ENCODE data around the gene SLC34A1. TPM values are rescaled to one million over a fixed set of nuclear protein-coding genes. Genes with fewer than 3 reads are reported as not detected.

The SLC34A1 gene
- polyA plus RNA-seq, 4 donors, result 0.01 to 0.07 TPM; not detected in 2

DNA sequence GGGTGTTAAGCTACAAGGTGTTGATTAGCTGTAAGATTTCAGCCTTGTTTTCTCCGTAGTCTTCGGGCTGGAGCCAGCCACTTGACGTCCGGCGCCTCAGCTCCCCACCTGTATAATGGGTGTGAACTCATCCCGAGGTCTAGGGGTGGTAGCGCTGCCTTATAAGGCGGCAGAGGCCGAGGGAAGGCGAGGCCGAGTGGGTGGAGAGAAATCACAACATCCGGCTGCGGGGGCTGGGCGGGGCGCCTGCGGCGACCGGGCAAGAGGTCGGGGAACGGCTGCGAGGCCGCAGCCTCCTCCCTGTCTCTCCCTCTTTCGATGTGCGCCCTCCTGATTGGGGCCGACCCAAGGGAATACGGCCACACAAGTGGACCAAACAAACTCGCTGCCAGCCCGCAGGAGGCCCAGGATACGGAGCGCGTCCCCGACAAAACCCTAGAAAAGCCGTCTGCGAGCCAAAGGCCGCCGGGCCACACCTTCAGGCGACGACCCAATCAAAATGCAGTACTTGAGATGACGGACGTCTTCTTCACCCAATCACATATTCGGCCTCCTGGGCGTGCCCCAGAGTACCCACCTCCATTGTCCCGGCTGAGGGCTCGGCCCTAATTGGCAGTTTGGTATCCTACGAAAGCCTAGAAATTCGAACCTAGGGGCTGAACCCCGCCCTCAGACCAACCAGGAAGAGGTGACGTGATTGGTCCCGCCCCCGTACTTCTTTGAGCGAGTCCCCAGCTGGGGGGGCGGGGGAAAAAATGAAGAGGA, 41.7 kb downstream of the SLC34A1 start:
- peaks cover 0 to 20% (median 0%) of the 10 kb centered on the region in 3 donors for H3K36me3 ChIP-seq (ENCODE audit: control insufficient read depth in 3 of 3, insufficient read depth in 2 of 3, low read depth in 1 of 3, low read length in 3 of 3)
- peak overlapping the region in 2 of 3 donors; percentile 41 to 54 for H3K4me3 ChIP-seq (ENCODE audit: low read depth in 1 of 3, low read length in 3 of 3)
- no peaks in the 10 kb centered on the region for H3K27me3 ChIP-seq (ENCODE audit: control insufficient read depth in 3 of 3, insufficient read depth in 3 of 3, low read length in 3 of 3)
- peak; percentile 100 for DNase-seq
- 0% methylated on average over 44 to 52 of the region's 52 CpGs for WGBS, 3 donors
- no peaks in the 10 kb centered on the region for H3K9me3 ChIP-seq (ENCODE audit: control insufficient read depth in 2 of 2, insufficient read depth in 1 of 2, low read depth in 1 of 2, low read length in 1 of 2)
- H3K27ac ChIP-seq (ENCODE audit: low read depth in 1 of 3, low read length in 2 of 3), result peak overlapping the region; percentile 88 to 100 (median 92)
- FAIRE-seq, result peak; percentile 53
- H3K4me1 ChIP-seq (ENCODE audit: control insufficient read depth in 3 of 3, insufficient read depth in 2 of 3, low read depth in 1 of 3, low read length in 2 of 3), result peaks cover 0 to 23% (median 13%) of the 10 kb centered on the region in 3 donors

DNA sequence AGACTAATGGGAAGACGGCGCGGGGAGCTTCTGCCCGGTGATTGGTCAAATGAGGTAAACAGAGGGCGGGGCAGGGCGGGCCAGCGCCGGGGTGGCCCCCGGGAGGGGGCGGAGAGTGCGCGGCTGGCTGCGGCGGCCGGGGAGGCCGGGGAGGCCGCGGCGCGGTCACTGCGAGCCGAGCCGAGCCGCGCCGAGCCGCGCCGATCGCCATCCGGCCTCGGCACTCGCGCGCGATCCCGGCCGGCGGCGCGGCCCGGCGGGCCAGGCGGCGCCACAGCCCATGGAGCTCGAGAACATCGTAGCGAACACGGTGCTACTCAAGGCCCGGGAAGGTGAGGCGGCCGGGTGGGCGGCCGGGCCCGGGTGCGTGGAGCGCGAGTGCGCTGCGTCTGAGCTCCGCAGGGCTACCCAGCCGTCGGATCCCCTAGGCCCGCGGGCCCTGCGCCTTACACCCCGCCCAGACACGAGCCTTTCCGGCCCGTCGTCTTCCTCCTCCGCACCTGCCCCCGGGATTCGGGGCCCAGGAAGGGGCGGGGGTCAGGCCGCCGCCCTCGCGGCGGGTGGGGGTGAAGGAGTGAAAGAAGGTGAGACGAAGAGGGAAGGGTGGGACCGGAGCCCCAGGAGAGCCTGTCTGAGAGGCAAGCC, 42.5 kb downstream of the SLC34A1 start, which contains the start of gene GRK6:
GRK6 (plus strand) TSS at position 111 of the 645 bp plus-strand sequence; CDS start at position 281, 170 bp downstream.
- H3K27ac ChIP-seq (ENCODE audit: low read depth in 1 of 3, low read length in 2 of 3), result peak within 1 kb of the TSS; percentile 88 to 100 (median 92)
- H3K4me1 ChIP-seq (ENCODE audit: control insufficient read depth in 3 of 3, insufficient read depth in 2 of 3, low read depth in 1 of 3, low read length in 2 of 3), result peaks cover 0 to 23% (median 13%) of the 10 kb centered on the region in 3 donors
- H3K9me3 ChIP-seq (ENCODE audit: control insufficient read depth in 2 of 2, insufficient read depth in 1 of 2, low read depth in 1 of 2, low read length in 1 of 2), result no peaks in the 10 kb centered on the region
- WGBS, 3 donors, result 0 to 1% (median 0%) methylated on average over 36 to 82 of the region's 82 CpGs
- DNase-seq, result peak; percentile 65 to 79
- H3K27me3 ChIP-seq (ENCODE audit: control insufficient read depth in 3 of 3, insufficient read depth in 3 of 3, low read length in 3 of 3), result no peaks in the 10 kb centered on the region
- H3K36me3 ChIP-seq (ENCODE audit: control insufficient read depth in 3 of 3, insufficient read depth in 2 of 3, low read depth in 1 of 3, low read length in 3 of 3), result peaks cover 0 to 27% (median 0%) of the 10 kb centered on the region in 3 donors
- FAIRE-seq, result no peak
- peak within 1 kb of the TSS; percentile 70 to 90 (median 84) for H3K4me3 ChIP-seq (ENCODE audit: low read depth in 1 of 3, low read length in 3 of 3)

DNA sequence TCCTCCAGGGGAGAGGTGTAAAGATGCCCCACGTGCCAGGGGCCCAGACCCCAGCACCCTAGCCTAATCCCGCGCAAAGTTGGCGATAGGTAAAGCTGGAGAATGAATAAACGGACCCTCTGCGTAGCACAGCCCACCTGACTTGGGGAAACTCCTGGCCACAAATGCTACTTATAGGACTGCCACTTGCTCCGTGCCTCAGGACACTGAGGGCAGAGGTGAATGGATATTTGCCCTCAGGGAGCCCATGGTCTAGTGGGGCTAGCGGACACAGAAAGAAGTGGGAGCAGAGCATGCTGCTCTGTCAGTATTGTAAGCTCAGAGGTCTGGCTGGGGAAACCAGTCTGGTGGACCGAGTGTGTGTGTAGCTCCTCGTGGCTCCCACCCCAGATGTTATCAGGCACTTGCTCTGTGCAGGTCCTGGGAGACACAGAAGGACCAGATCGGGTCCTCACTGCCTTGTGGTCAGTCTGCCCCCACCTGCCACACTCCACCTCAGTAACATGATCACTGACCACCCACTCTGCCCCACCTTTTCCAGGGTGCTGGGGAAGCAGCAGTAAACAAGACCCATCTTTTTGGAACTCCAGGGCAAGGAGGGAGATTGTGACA, 43.1 kb downstream of the SLC34A1 start:
- H3K4me3 ChIP-seq (ENCODE audit: low read depth in 1 of 3, low read length in 3 of 3), result peak overlapping the region; percentile 70 to 90 (median 84)
- peaks cover 0 to 23% (median 13%) of the 10 kb centered on the region in 3 donors for H3K4me1 ChIP-seq (ENCODE audit: control insufficient read depth in 3 of 3, insufficient read depth in 2 of 3, low read depth in 1 of 3, low read length in 2 of 3)
- H3K36me3 ChIP-seq (ENCODE audit: control insufficient read depth in 3 of 3, insufficient read depth in 2 of 3, low read depth in 1 of 3, low read length in 3 of 3), result peaks cover 1 to 33% (median 2%) of the 10 kb centered on the region in 3 donors
- H3K27ac ChIP-seq (ENCODE audit: low read depth in 1 of 3, low read length in 2 of 3), result peak overlapping the region; percentile 59 to 98 (median 88)
- no peaks in the 10 kb centered on the region for H3K27me3 ChIP-seq (ENCODE audit: control insufficient read depth in 3 of 3, insufficient read depth in 3 of 3, low read length in 3 of 3)
- DNase-seq (no peak), FAIRE-seq (no peak)
- WGBS, 3 donors, result 6 to 9% (median 8%) methylated on average over 10 to 11 of the region's 11 CpGs
- H3K9me3 ChIP-seq (ENCODE audit: control insufficient read depth in 2 of 2, insufficient read depth in 1 of 2, low read depth in 1 of 2, low read length in 1 of 2), result no peaks in the 10 kb centered on the region

DNA sequence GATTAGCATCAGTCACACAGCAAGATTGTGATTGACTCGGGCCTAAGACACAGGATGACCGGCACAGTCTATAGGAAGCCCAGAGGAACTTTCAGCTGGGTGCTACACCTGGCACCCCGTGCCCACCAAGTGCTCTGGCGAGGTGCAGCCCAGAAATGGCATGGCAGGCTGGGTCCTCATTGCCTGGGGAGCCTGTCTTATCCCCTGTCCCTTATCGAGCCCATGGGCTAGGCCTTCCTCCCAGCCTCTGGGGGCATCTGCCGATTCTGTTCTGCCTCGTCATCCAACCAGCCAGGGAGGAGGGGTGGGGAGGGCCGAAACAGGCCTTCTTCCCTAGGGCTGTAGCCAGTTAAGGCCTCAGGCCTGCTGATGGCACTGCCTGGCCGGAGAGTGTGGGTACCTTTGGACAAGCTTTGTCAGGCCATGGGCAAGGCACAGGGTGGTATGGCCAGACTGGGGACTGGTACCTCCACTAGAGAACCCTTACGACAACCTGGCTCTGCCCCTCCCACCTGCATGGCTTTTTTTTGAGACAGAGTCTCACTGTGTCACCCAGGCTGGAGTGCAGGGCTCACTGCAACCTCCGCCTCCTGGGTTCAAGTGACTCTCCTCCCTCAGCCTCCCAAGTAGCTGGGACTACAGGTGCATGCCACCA, 43.8 kb downstream of the SLC34A1 start:
- no peak for DNase-seq
- Histone ChIP-seq H3K4me1 (ENCODE audit: control insufficient read depth in 3 of 3, insufficient read depth in 2 of 3, low read depth in 1 of 3, low read length in 2 of 3) (peaks cover 0 to 23% (median 13%) of the 10 kb centered on the region in 3 donors), H3K4me3 (ENCODE audit: low read depth in 1 of 3, low read length in 3 of 3) (peak overlapping the region in 2 of 3 donors; percentile 40 to 90), H3K9me3 (ENCODE audit: control insufficient read depth in 2 of 2, insufficient read depth in 1 of 2, low read depth in 1 of 2, low read length in 1 of 2) (no peaks in the 10 kb centered on the region), H3K27ac (ENCODE audit: low read depth in 1 of 3, low read length in 2 of 3) (peak overlapping the region in 2 of 3 donors; percentile 6 to 98), H3K36me3 (ENCODE audit: control insufficient read depth in 3 of 3, insufficient read depth in 2 of 3, low read depth in 1 of 3, low read length in 3 of 3) (peaks cover 4 to 40% (median 5%) of the 10 kb centered on the region in 3 donors), H3K27me3 (ENCODE audit: control insufficient read depth in 3 of 3, insufficient read depth in 3 of 3, low read length in 3 of 3) (no peaks in the 10 kb centered on the region)
- 64 to 68% (median 64%) methylated on average over 11 of the region's 11 CpGs for WGBS, 3 donors
- no peak for FAIRE-seq

DNA sequence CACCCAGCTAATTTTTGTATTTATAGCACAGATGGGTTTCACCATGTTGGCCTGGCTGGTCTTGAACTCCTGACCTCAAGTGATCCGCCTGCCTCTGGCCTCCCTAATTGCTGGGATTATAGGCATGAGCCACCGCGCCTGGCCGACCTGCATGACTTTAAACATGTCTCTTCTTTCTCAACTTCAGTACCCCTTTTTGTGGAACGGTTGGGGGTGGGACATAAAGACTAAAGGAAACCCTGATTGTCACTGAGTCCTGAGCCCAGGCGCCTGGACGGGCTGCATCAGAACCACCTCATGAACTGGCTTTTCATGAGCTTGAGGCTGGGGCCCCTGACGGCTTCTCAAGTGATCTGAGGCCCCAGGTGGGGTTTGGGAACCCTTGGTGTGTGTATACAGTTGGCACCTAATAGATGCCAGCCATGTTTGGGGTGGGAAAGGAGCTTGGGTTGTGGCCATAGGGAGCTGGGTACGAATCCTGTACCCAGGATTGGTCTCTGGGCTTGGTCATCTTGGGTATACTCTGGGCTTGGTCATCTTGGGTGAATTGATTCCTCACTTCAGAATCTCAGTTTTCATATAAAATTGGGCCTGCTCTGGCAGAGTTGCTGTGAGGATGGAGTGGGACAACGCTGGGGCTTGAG, 44.5 kb downstream of the SLC34A1 start:
- WGBS, 3 donors, result 74 to 83% (median 76%) methylated on average over 10 of the region's 10 CpGs
- peaks cover 5 to 47% (median 6%) of the 10 kb centered on the region in 3 donors for H3K36me3 ChIP-seq (ENCODE audit: control insufficient read depth in 3 of 3, insufficient read depth in 2 of 3, low read depth in 1 of 3, low read length in 3 of 3)
- H3K9me3 ChIP-seq (ENCODE audit: control insufficient read depth in 2 of 2, insufficient read depth in 1 of 2, low read depth in 1 of 2, low read length in 1 of 2), result no peaks in the 10 kb centered on the region
- H3K27ac ChIP-seq (ENCODE audit: low read depth in 1 of 3, low read length in 2 of 3), result peak overlapping the region in 2 of 3 donors; percentile 15 to 77
- DNase-seq (no peak), FAIRE-seq (no peak)
- no peak overlapping the region for H3K4me3 ChIP-seq (ENCODE audit: low read depth in 1 of 3, low read length in 3 of 3)
- peaks cover 0 to 23% (median 13%) of the 10 kb centered on the region in 3 donors for H3K4me1 ChIP-seq (ENCODE audit: control insufficient read depth in 3 of 3, insufficient read depth in 2 of 3, low read depth in 1 of 3, low read length in 2 of 3)
- no peaks in the 10 kb centered on the region for H3K27me3 ChIP-seq (ENCODE audit: control insufficient read depth in 3 of 3, insufficient read depth in 3 of 3, low read length in 3 of 3)

GRCh38 chr5:177429248-177430040, 45.2 kb downstream of the SLC34A1 start:
- H3K4me3 ChIP-seq (ENCODE audit: low read depth in 1 of 3, low read length in 3 of 3), result no peak overlapping the region
- WGBS, 3 donors, result 68 to 82% (median 80%) methylated on average over 6 of the region's 6 CpGs
- peaks cover 0 to 23% (median 13%) of the 10 kb centered on the region in 3 donors for H3K4me1 ChIP-seq (ENCODE audit: control insufficient read depth in 3 of 3, insufficient read depth in 2 of 3, low read depth in 1 of 3, low read length in 2 of 3)
- H3K36me3 ChIP-seq (ENCODE audit: control insufficient read depth in 3 of 3, insufficient read depth in 2 of 3, low read depth in 1 of 3, low read length in 3 of 3), result peaks cover 5 to 54% (median 6%) of the 10 kb centered on the region in 3 donors
- no peaks in the 10 kb centered on the region for H3K27me3 ChIP-seq (ENCODE audit: control insufficient read depth in 3 of 3, insufficient read depth in 3 of 3, low read length in 3 of 3)
- FAIRE-seq (no peak), DNase-seq (peak in 1 of 2 donors; percentile 58)
- peak overlapping the region in 2 of 3 donors; percentile 24 to 77 for H3K27ac ChIP-seq (ENCODE audit: low read depth in 1 of 3, low read length in 2 of 3)
- H3K9me3 ChIP-seq (ENCODE audit: control insufficient read depth in 2 of 2, insufficient read depth in 1 of 2, low read depth in 1 of 2, low read length in 1 of 2), result no peaks in the 10 kb centered on the region

Measured in small intestine (tissue), 7 donors.